Measurements from ENCODE around the gene KCNQ2.
"Not testable (repeated sequence)": the region's sequence is repeated elsewhere in the genome, so short reads cannot be mapped to it uniquely, and the experiment has no call there.

KCNQ2 gene

DNA sequence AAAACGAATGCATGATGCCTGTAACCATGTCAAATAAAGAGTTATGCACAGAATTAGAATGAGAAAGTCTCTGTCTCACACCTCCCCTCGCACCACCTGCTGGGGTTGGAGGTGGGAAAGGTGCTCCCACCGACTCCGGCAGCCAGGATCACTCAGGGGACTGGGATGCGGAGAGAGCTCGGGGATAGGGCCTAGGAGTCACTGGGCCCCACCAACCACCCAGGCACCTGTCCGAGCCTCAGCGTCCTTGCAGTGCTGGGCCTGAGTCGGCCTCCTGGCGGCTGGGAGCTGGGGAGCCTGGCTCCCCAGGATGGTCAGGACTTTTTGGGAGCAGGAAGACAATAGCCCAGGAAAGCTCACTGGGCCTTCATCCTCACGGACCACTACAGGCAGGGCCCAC lies 88.9 kb downstream of the KCNQ2 start:
- no peak overlapping the region for H3K4me3 ChIP-seq (ENCODE audit: low read depth, low read length)
- TF ChIP-seq, protein P1, sequence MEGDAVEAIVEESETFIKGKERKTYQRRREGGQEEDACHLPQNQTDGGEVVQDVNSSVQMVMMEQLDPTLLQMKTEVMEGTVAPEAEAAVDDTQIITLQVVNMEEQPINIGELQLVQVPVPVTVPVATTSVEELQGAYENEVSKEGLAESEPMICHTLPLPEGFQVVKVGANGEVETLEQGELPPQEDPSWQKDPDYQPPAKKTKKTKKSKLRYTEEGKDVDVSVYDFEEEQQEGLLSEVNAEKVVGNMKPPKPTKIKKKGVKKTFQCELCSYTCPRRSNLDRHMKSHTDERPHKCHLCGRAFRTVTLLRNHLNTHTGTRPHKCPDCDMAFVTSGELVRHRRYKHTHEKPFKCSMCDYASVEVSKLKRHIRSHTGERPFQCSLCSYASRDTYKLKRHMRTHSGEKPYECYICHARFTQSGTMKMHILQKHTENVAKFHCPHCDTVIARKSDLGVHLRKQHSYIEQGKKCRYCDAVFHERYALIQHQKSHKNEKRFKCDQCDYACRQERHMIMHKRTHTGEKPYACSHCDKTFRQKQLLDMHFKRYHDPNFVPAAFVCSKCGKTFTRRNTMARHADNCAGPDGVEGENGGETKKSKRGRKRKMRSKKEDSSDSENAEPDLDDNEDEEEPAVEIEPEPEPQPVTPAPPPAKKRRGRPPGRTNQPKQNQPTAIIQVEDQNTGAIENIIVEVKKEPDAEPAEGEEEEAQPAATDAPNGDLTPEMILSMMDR (IDR thresholded peaks at IDR 0.05; ENCODE audit: low read depth, low read length) = no peak
- in situ Hi-C loops (cut with HindIII; ENCODE audit: low sequenced_read_pairs) = no loop called here
- DNase-seq (ENCODE audit: low read depth, low spot score) = no peak

DNA sequence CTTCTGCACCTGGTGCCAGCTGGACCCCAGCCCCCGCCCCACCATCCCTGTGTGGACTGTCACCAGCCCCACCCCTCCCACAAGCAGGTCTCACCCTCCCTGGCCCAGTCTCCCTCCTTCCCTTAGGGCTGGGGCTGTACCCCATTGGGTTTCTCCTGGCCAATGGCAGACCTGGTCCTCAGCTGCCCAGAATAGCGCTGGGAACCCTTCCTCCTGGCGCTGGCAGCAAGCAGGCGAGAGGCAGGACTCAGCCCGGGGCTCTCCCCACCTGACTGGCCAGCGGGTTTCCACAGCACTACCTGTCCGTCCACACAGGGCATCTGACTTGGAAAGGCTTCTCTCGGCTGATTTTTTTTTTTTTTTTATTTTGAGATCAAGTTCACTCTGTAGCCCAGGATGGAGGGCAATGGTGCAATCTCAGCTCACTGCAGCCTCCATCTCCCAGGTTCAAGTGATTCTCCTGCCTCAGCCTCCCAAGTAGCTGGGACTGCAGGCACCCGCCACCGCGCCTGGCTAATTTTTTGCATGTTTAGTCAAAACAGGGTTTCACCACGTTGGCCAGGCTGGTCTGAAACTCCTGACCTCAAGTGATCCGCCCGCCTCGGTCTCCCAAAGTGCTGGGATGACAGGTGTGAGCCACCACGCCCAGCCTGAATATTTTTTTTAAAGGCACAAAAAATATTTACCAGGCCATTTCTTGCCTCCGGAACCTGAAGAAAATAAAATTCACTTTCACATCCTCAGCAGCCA lies 89.7 kb downstream of the KCNQ2 start:
- DNase-seq (ENCODE audit: low read depth, low spot score) = no peak
- TF ChIP-seq, protein P1 (IDR thresholded peaks at IDR 0.05; ENCODE audit: low read depth, low read length) = no peak

GRCh38 chr20:63381781-63382431 lies 90.5 kb downstream of the KCNQ2 start:
- in situ Hi-C loops (cut with HindIII; ENCODE audit: low sequenced_read_pairs) = no loop called here
- TF ChIP-seq, protein P1 (IDR thresholded peaks at IDR 0.05; ENCODE audit: low read depth, low read length) = peak; percentile 91
- no peak overlapping the region for H3K4me3 ChIP-seq (ENCODE audit: low read depth, low read length)
- no peak for DNase-seq (ENCODE audit: low read depth, low spot score)

More for the DNA sequence above, 89.7 kb downstream of the KCNQ2 start:
- in situ Hi-C loops (cut with HindIII; ENCODE audit: low sequenced_read_pairs) = no loop called here
- no peak overlapping the region for H3K4me3 ChIP-seq (ENCODE audit: low read depth, low read length)

- DNase-seq (ENCODE audit: low read depth, low spot score) = no peak
- H3K4me3 ChIP-seq (ENCODE audit: low read depth, low read length) = no peak overlapping the region
- TF ChIP-seq, protein P1 (IDR thresholded peaks at IDR 0.05; ENCODE audit: low read depth, low read length) = no peak
- in situ Hi-C loops (cut with HindIII; ENCODE audit: low sequenced_read_pairs) = no loop called here
Observed at GRCh38 chr20:63380346-63380870, 92.0 kb downstream of the KCNQ2 start.

DNA sequence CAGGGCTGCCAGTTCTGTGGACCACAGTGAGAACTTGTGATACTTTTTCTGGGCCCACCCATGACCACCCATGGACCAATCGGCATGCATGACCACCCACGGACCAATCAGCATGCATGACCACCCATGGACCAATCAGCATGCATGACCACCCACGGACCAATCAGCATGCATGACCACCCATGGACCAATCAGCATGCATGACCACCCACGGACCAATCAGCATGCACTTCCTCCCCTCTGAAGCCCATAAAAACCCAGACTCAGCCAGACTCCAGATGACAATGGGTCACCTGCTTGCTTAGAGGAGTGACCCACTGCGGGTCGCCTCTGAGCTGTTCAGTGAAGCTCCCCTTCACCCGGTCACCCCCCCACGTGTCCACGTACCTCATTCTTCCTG lies 92.6 kb downstream of the KCNQ2 start:
- DNase-seq (ENCODE audit: low read depth, low spot score); in situ Hi-C loops (cut with HindIII; ENCODE audit: low sequenced_read_pairs); H3K4me3 ChIP-seq (ENCODE audit: low read depth, low read length): not testable (repeated sequence)

DNA sequence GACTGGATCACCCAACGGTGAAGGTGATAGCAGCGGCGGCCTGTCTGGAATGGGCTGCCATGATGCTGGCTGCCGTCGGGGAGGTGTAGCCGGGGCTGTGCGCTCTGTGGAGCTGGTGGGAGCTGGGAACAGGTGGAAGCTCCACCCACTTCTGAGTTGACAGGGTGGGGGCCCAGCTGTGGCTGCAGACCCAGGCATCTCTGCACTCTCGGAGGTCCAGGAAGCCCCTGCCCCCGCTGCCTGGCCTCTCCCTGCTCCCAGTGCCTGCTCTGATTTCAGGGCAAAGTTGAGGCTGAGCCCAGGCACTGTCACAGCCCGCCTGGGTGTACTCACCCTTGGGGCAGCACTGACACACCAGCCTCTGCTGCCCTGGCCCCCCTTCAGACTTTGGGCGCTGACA lies 93.2 kb downstream of the KCNQ2 start:
- in situ Hi-C loops (cut with HindIII; ENCODE audit: low sequenced_read_pairs) = no loop called here
- no peak overlapping the region for H3K4me3 ChIP-seq (ENCODE audit: low read depth, low read length)
- no peak for DNase-seq (ENCODE audit: low read depth, low spot score)
- TF ChIP-seq, protein P1 (IDR thresholded peaks at IDR 0.05; ENCODE audit: low read depth, low read length) = no peak

DNA sequence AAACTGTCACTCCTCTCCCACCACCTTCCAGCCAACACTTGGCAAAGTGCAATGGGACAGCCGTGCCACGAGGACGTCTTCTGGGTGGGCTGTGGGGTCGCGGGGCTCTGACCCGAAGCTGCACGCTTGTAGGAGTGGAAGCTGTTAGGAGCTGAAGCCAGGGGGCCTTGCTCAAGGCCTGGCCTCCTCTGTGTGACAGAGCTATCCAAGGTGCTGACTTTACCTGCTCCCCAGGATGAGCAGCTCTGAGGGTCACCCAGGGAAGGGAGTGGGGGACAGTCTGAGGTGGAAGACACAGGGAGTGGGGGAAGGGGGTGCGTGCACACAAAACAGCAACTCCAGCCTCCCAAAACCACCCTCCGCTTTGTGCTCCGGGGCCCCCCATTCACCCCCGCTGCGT lies 93.8 kb downstream of the KCNQ2 start:
- H3K4me3 ChIP-seq (ENCODE audit: low read depth, low read length) = no peak overlapping the region
- TF ChIP-seq, protein P1 (IDR thresholded peaks at IDR 0.05; ENCODE audit: low read depth, low read length) = no peak

More for the DNA sequence above, 93.8 kb downstream of the KCNQ2 start:
- no peak for DNase-seq (ENCODE audit: low read depth, low spot score)
- in situ Hi-C loops (cut with HindIII; ENCODE audit: low sequenced_read_pairs) = no loop called here
